ENCODE measurements around the gene ERCC2.
"Not testable (repeated sequence)": the region's sequence is repeated elsewhere in the genome, so short reads cannot be mapped to it uniquely, and the experiment has no call there.

The ERCC2 gene

DNA sequence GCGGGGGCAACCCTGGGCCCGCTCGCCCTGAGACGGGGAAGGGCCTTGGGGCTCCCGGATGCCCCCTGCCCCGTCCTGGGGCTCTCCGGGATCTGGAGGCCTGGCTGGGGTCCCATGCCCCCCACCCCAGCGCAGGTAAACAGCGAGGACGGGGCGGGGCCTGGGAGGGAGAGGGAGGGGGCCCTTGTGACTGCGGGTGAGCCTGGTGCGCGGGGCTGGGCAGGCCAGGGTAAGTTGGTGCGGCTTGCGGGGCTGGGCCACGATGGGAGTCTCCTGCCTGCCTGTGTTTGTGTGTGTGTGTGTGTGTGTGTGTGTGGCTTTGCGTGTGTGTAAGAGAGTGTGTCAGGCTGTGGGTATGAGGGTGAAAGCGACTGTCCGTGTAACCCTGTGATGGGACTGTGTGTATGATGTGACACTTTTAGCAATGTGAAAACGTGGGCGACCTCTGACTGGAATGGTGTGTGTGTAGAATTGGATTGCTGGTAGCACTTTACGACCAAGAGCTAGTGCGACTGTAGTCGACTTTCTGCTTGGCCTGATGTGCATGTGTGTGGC lies 29.4 kb downstream of the ERCC2 start:
- TF ChIP-seq, protein P1, sequence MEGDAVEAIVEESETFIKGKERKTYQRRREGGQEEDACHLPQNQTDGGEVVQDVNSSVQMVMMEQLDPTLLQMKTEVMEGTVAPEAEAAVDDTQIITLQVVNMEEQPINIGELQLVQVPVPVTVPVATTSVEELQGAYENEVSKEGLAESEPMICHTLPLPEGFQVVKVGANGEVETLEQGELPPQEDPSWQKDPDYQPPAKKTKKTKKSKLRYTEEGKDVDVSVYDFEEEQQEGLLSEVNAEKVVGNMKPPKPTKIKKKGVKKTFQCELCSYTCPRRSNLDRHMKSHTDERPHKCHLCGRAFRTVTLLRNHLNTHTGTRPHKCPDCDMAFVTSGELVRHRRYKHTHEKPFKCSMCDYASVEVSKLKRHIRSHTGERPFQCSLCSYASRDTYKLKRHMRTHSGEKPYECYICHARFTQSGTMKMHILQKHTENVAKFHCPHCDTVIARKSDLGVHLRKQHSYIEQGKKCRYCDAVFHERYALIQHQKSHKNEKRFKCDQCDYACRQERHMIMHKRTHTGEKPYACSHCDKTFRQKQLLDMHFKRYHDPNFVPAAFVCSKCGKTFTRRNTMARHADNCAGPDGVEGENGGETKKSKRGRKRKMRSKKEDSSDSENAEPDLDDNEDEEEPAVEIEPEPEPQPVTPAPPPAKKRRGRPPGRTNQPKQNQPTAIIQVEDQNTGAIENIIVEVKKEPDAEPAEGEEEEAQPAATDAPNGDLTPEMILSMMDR (IDR thresholded peaks at IDR 0.05; ENCODE audit: low read depth, low read length): no peak
- DNase-seq (ENCODE audit: extremely low read depth, low read depth): no peak

DNA sequence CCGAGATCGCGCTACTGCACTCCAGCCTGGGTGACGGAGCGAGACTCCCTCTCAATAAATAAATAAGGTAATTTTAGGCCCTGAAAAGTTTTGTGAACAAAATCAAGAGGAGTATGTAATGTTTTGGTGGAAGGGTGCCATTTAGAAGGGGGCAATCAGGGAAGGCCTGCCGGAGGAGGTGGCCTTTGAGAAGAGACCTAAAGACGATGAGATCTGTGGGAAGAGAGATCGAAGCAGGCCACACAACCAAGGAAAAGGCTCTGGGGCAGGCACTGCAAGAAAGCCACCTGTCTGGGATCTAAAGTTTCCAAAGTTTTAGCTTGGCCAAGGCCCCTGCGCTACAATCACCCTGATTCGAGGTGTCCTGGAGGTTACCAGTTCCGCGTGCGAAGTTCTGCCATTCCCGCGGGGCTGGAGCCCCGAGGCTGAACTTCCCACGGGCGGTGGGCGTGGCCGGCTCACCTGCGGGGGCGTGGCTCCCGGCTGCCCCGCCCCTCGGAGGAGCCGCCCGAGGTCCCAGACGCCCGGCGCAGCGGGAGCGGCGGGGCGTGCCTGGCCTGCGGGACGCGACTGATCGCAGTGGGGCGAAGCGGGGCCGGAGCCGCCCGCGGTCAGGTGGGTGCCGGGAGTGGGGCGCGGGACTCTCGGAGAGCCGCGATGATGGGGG lies 30.0 kb downstream of the ERCC2 start, which contains the start of gene KLC3:
Gene KLC3 (plus strand): TSS at position 519 of the 667 bp plus-strand sequence. CDS start 4,792 bp downstream, outside the sequence.
- no peak for DNase-seq (ENCODE audit: extremely low read depth, low read depth)

DNA sequence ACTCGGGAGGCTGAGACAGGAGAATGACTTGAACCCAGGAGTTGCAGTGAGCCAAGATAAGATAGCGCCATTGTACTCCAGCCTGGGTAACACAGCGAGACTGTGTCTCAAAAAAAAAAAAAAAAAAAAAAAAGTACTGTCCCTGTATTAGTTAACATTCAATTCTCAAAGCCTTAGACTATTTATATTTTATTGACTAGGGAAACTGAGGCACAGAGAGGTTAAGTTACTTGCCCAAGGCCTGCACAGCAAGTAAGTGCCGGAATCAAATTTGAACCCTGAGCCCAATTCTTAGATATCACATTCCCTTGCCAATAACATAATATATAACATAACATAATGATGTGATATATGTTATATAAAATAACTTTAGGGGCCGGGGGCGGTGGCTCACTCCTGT lies 30.7 kb downstream of the ERCC2 start:
- TF ChIP-seq, protein P1 (IDR thresholded peaks at IDR 0.05; ENCODE audit: low read depth, low read length): no peak
- DNase-seq (ENCODE audit: extremely low read depth, low read depth): no peak

More for the DNA sequence above, 30.0 kb downstream of the ERCC2 start, which contains the start of gene KLC3:
- TF ChIP-seq, protein P1 (IDR thresholded peaks at IDR 0.05; ENCODE audit: low read depth, low read length): no peak

DNA sequence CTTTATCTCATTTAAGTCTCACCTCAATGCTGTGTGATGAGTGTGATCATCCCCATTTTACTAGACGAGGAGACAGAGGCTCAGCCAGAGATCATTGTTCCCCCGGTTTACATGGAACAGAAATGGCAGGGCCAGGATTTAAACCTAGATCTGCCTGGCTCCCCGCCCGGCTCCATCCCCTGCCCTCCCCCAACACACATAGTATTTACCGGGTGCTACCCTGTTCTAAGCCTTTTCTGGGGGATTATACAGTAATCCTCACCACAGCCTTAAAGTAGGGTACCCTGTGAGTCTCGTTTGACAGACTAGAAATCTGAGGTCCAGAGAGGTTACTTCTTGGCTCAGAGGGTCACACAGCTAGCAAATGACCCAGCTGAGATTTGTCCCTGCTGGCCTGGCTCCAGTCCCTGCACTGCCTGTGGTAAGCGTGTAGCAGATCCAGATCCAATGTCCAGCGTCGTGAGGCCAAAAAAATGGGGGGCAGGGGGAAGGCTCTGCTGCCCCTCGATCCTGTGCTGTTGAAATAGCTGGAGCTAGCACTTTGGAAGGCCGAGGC lies 33.6 kb downstream of the ERCC2 start:
- TF ChIP-seq, protein P1 (IDR thresholded peaks at IDR 0.05; ENCODE audit: low read depth, low read length): no peak
- no peak for DNase-seq (ENCODE audit: extremely low read depth, low read depth)

DNA sequence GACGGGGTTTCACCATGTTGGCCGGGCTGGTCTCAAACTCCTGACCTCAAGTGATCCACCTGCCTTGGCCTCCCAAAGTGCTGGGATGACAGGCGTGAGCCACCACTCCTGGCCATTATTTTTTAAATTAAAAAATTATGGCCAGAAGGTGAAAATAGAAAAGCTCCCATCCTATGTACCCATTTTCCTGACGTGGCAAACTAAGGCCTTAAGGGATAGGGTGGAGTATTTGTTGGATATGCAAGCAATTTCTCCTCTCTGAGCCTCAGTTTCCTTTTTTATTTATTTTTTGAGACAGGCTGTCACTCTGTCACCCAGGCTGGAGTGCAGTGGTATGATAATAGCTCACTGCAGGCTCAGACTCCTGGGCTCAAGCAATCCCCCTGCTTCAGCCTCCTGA lies 35.5 kb downstream of the ERCC2 start:
- DNase-seq (ENCODE audit: extremely low read depth, low read depth): not testable (repeated sequence)

DNA sequence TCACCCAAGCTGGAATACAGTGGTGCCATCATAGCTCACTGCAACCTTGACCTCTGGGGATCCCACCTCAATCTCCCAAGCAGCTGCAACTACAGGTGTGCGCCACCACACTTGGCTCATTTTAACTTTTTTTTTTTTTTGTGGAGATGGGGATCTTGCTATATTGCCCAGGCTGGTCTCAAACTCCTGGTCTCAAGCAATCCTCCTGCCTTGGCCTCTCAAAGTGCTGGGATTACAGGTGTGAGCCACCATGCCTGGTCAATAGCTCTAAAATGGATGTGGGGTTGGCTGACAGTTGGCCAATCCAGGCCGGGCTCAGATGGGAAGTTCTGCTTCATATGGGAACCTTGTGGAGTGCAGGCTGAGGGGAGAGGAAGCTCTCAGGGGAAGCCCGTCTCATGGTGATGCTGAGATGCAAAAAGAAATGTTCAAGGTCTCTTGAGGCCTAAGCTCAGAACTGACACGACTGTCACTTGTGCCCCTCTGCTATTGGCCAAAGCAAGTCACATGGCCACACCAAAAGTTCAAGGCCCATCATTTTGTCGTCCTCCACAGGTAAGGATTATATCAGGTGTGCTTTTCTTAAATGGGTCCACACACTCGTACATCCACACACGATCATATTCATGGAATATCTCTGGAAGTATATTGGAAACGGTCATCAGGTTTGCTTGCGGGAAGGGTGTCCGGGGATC lies 36.6 kb downstream of the ERCC2 start:
- TF ChIP-seq, protein P1 (IDR thresholded peaks at IDR 0.05; ENCODE audit: low read depth, low read length): no peak
- no peak for DNase-seq (ENCODE audit: extremely low read depth, low read depth)

DNA sequence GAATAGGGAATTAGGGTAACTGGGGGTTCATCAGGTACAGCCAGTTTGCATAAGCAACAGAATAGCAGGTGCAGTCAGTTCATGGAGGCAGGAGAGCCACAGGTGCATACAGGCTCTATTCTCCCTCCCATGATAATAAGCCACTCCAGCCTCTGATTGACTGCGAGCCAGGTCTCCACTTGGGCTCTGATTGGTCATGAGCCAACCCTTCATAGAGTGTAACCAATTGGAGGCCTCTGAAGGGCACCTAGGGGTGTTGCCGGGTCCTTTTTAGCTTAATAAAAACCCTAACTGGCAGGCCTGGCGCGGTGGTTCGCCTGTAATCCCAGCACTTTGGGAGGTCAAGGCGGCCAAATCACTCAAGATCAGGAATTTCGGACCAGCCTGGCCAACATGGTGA lies 39.0 kb downstream of the ERCC2 start:
- TF ChIP-seq, protein P1 (IDR thresholded peaks at IDR 0.05; ENCODE audit: low read depth, low read length): no peak
- DNase-seq (ENCODE audit: extremely low read depth, low read depth): no peak

Measured in AG09319 (cell line).